IPS-18c (cell line): ENCODE measurements around the gene STXBP4.

Source experiments
- H3K4me3 ChIP-seq: 2 replicates; pipeline ENCODE4 v1.7.0; 2013; ENCODE audit warnings: low read depth, mild to moderate bottlenecking, low read length, moderate library complexity; ENCODE audit not compliant: insufficient read depth
- H3K9me3 ChIP-seq: one replicate; pipeline ENCODE4 v1.6.1; 2013; ENCODE audit warnings: mild to moderate bottlenecking, low read length, moderate library complexity; ENCODE audit not compliant: control insufficient read depth, insufficient read depth

STXBP4 gene, protein sequence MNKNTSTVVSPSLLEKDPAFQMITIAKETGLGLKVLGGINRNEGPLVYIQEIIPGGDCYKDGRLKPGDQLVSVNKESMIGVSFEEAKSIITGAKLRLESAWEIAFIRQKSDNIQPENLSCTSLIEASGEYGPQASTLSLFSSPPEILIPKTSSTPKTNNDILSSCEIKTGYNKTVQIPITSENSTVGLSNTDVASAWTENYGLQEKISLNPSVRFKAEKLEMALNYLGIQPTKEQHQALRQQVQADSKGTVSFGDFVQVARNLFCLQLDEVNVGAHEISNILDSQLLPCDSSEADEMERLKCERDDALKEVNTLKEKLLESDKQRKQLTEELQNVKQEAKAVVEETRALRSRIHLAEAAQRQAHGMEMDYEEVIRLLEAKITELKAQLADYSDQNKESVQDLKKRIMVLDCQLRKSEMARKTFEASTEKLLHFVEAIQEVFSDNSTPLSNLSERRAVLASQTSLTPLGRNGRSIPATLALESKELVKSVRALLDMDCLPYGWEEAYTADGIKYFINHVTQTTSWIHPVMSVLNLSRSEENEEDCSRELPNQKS

GRCh38 chr17:54968262-54968987 is at the start of gene STXBP4, which contains the start of gene COX11:
Gene STXBP4, plus strand, starts transcription at chr17:54968765. Its CDS starts 17,455 bp downstream, at chr17:54986220.
Gene COX11, minus strand, starts transcription at chr17:54968654. Its CDS starts 8 bp downstream, at chr17:54968646.
- Histone ChIP-seq H3K4me3 (peak within 1 kb of the TSS; percentile 96), H3K9me3 (no peaks in the 10 kb centered on the region)

DNA sequence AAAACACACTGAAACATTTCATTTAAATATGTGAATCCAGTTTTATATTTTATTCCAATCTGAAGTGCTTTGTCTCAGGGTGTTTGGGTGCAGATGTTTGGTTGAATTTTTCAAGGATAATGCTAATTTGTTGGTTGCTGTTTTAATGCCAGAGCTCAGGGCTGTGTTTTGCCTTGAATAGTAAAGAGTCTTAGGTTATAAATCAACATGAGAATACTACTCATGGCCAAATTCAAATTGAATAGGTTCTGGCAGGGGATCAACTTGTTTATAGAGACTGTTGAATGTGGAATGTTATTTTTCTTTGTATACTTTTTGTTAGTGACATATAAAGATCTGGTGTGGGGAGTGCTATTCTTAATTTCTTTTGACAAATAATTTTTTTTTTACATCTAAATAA is 49.1 kb upstream of the STXBP4 start:
- Histone ChIP-seq H3K4me3 (no peak overlapping the region), H3K9me3 (no peaks in the 10 kb centered on the region)

GRCh38 chr17:54920819-54921218 is 47.7 kb upstream of the STXBP4 start:
- Histone ChIP-seq H3K4me3 (no peak overlapping the region), H3K9me3 (no peaks in the 10 kb centered on the region)

DNA sequence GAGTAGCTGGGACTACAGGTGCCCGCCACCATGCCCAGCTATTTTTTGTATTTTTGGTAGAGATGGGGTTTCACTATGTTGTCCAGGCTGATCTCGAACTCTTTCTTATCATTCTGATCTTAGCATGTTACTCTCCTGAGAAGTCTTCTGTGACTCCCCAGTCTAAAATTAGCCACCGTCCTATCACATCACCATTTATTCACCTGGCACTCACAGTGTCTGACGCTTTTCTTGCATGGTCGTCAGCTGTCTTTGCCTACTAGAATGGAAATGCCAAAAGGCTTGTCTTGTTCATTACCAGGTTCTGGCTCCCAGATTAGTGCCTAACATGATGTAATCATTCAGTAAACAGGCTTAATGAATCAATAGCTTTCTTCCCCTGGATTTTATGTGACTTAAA is 44.2 kb upstream of the STXBP4 start:
- Histone ChIP-seq H3K9me3 (no peaks in the 10 kb centered on the region), H3K4me3 (no peak overlapping the region)

DNA sequence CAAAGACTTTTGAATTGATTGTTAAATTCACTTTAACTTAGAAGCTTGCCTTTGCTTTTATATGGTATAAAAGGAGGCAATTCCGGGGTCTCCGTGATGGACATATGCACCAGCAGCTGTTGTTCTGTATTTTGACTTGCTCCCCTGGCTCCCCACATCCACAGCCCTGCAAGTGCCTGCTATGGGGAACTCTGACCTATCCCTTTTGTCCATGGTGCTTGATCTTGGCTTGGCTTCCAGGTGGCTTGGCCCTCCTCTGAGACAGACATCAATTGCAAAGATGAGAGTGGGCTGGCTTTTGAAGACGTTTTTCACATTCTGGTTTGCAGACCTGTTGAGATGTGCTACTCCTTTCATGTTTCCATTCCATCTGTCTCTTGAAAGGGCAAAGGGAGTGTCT is 41.0 kb upstream of the STXBP4 start:
- Histone ChIP-seq H3K9me3 (no peaks in the 10 kb centered on the region), H3K4me3 (no peak overlapping the region)

DNA sequence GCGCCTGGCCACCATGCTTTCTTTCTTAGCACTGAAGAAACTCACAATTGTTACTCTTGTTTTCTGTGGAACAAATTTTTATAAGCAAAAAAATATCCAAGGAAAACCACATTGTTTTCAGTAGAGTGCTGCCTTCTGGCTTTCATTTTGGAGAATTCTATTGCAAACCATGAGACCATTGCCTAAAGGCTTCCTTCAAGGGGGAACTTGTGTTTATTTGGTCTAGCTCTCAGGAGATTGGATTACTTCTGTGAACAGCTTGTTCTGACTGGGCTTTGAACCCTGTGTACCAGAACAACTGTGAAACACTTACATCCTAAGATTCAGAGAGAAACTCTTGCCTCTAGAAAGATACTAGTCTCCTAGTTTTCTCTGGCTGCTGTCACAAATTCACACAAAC is 35.9 kb upstream of the STXBP4 start:
- no peak overlapping the region for H3K4me3 ChIP-seq
- no peaks in the 10 kb centered on the region for H3K9me3 ChIP-seq

DNA sequence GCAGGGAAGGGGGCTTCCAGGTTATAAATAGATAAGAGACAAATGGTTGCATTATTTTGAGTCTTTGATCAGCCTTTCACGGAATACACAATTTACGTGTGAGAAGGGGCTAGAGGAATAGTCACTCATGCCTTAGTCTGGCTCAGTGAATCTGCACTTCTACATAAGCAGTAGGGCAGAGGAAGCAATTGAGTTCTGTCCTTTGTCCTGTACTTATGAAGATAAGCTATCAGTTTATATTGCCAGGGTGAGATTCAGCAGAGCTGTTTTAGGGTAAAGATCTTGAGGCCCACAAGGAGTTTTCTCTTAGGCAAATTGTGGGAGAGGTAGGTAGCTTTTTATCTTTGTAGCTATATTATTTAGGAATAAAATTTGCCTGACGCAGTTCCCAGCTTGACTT is 34.6 kb upstream of the STXBP4 start:
- Histone ChIP-seq H3K9me3 (no peaks in the 10 kb centered on the region), H3K4me3 (no peak overlapping the region)

GRCh38 chr17:54935471-54935870 is 33.1 kb upstream of the STXBP4 start:
- Histone ChIP-seq H3K9me3 (no peaks in the 10 kb centered on the region), H3K4me3 (no peak overlapping the region)

DNA sequence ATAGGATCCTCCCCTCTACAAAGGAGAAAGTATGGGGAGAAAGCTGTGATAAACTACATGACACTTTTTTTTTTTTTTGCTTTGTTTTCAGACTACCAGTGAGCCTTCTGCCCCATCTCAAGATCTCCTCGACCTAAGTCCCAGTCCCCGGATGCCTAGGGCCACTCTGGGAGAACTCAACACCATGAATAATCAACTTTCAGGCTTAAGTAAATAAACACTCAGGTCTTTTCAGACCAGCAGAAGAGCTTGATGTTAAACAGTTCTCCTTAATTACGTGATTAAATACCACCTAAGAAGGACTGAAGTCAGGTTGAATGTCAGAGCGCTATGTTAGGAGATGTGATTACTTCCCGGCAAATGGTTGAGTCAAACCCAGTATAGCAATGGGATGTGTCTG is 31.5 kb upstream of the STXBP4 start:
- Histone ChIP-seq H3K4me3 (no peak overlapping the region), H3K9me3 (no peaks in the 10 kb centered on the region)

DNA sequence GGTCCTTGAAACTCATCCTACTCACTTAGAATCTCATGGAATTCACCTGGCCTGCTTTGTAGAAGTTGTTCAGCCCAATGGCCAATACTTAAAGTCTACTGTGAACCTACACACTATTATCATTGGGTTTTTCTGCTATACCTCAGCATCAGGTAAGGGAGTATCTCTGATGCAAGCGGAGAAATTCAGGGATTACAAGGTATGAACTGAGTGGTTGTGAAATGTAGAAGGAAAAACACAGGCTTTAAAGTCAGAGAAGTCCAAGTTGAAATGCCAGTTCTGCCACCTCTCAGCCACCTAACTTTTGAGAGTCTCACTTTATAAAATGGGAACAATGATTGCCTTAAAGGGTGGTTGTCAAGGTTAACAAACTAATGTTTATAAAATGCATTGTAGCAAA is 31.1 kb upstream of the STXBP4 start:
- Histone ChIP-seq H3K9me3 (no peaks in the 10 kb centered on the region), H3K4me3 (no peak overlapping the region)

- no peak overlapping the region for H3K4me3 ChIP-seq
- no peaks in the 10 kb centered on the region for H3K9me3 ChIP-seq
Observed at GRCh38 chr17:54941285-54941684, 27.3 kb upstream of the STXBP4 start.

DNA sequence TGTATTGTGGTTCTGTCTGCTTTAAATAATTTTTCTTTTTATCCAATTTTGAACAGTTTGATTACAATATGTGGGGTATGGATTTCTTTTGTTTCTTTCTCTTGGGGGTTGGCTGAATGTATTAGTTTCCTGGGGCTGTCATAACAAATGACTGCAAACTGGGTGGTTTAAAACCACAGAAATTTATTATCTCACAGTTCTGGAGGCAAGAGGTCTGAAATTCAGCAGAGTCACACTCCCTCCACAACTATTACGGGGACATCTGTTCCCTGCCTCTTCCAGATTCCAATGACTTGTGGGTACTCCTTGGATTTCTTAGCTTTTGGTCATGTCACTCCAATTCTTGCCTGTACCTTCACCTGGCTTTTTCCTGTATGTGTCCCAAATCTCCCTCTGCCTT is 23.8 kb upstream of the STXBP4 start:
- H3K4me3 ChIP-seq, result no peak overlapping the region
- no peaks in the 10 kb centered on the region for H3K9me3 ChIP-seq

- no peaks in the 10 kb centered on the region for H3K9me3 ChIP-seq
Observed at GRCh38 chr17:54945231-54945630, 23.3 kb upstream of the STXBP4 start.

DNA sequence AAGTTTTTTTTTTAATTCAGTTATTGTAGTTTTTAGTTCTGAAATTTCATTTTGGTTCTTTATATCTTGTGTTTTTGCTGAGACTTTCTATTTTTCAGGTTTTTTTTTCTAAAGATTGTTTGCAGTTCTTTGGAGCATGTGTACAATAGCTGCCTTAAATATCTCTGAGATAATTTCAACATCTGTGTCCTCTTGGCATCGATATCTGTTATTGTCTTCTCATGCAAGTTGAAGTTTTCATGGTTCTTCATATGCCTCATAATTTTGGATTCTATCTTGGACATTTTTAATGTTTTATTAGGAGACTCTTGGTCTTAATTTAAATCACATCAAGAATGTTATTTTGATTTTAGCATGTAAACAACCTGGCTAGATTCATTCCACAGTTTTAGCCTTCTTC is 22.9 kb upstream of the STXBP4 start:
- Histone ChIP-seq H3K9me3 (no peaks in the 10 kb centered on the region), H3K4me3 (no peak overlapping the region)

More at GRCh38 chr17:54945231-54945630, 23.3 kb upstream of the STXBP4 start:
- no peak overlapping the region for H3K4me3 ChIP-seq

- Histone ChIP-seq H3K4me3 (no peak overlapping the region), H3K9me3 (no peaks in the 10 kb centered on the region)
Observed at GRCh38 chr17:54947396-54947795, 21.2 kb upstream of the STXBP4 start.

- H3K9me3 ChIP-seq, result no peaks in the 10 kb centered on the region
- H3K4me3 ChIP-seq, result no peak overlapping the region
Observed at GRCh38 chr17:54948380-54948779, 20.2 kb upstream of the STXBP4 start.

DNA sequence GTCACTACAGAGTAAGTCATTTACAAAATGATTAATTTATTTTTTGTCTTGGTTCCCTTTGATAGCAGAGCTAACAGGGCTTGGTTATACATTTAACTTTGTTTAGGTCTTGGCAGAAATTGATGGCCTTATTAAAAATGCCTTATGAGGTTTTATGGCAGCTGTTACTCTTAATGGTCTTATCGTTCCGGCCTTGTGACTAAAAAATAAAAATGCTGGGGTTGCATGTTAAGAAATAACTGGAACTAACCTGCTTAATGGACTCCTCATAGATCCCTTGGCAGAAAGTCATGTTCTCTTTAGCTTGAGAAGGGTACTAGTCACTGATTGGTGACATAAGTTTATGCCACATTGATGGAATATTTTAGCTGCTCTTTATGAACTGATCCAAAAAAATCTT is 18.4 kb upstream of the STXBP4 start:
- H3K9me3 ChIP-seq, result no peaks in the 10 kb centered on the region
- H3K4me3 ChIP-seq, result no peak overlapping the region

DNA sequence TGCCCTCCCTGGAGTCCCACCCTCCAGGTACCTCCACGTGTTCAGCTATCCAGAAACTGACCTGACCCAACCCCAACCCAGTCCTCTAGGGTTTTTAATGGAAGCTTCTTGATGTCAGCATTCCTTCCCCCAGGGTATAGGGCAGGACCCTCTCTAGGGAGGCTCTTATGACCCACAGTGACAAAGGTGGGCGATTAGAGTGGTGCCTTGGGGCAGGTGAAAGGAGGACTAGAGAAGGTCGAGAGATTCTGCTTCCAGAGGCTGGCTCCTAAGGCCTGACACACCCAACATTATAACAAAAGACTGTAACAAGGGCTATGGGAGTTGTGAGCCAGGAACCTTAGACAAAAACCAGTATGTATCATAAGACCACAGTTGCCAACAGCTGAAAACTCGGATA is 17.3 kb upstream of the STXBP4 start:
- no peak overlapping the region for H3K4me3 ChIP-seq
- H3K9me3 ChIP-seq, result no peaks in the 10 kb centered on the region
